ENCODE measurements around the gene SELENOF.
A peak's percentile ranks its signal among the peaks of the same experiment; 100 is the strongest.

Gene SELENOF

DNA sequence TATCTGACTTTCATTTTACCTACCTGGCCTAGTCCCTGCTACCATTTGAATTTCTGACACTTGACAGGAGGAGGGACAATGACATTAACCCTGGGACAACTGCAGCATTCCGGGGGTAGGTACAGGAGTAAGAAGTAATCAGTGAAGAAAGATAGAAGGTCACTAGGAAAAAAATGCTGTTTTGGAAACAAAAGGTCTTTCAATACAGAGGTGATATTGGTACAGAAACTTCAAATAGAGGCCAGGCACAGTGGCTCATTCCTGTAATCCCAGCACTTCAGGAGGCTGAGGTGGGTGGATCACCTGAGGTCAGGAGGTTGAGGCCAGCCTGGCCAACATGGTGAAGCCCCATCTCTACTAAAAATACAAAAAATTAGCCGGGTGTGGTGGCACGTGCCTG, 68.4 kb downstream of the SELENOF start:
- H3K4me3 ChIP-seq (ENCODE audit: control insufficient read depth, low read depth, low read length), result no peak overlapping the region
- TF ChIP-seq, protein P1, sequence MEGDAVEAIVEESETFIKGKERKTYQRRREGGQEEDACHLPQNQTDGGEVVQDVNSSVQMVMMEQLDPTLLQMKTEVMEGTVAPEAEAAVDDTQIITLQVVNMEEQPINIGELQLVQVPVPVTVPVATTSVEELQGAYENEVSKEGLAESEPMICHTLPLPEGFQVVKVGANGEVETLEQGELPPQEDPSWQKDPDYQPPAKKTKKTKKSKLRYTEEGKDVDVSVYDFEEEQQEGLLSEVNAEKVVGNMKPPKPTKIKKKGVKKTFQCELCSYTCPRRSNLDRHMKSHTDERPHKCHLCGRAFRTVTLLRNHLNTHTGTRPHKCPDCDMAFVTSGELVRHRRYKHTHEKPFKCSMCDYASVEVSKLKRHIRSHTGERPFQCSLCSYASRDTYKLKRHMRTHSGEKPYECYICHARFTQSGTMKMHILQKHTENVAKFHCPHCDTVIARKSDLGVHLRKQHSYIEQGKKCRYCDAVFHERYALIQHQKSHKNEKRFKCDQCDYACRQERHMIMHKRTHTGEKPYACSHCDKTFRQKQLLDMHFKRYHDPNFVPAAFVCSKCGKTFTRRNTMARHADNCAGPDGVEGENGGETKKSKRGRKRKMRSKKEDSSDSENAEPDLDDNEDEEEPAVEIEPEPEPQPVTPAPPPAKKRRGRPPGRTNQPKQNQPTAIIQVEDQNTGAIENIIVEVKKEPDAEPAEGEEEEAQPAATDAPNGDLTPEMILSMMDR (conservative IDR thresholded peaks at IDR 0.05; ENCODE audit: control insufficient read depth, insufficient read depth, low read depth, low read length), result no peak
- DNase-seq (ENCODE audit: low read depth), result no peak

DNA sequence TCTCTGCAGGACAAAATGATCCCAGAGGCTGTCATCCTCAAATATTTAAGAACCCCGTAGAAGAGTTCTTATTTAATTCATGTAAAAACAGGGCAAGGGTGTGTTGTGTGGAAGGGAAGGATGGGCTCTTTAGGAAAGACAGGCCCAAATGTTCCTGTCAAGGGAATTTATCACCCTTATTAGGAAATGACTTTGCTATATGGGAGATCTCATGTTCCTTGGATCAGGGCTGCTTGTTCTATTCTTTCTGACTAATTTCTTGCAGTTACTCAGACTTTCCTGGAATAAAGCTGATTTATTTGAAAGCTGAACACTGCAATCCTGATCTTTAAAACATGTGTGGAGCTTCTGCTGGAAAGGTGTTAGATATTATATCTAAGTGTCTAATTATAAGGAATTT, 72.8 kb downstream of the SELENOF start:
- no peak overlapping the region for H3K4me3 ChIP-seq (ENCODE audit: control insufficient read depth, low read depth, low read length)
- peak; percentile 94 for DNase-seq (ENCODE audit: low read depth)
- TF ChIP-seq, protein P1 (conservative IDR thresholded peaks at IDR 0.05; ENCODE audit: control insufficient read depth, insufficient read depth, low read depth, low read length), result no peak

DNA sequence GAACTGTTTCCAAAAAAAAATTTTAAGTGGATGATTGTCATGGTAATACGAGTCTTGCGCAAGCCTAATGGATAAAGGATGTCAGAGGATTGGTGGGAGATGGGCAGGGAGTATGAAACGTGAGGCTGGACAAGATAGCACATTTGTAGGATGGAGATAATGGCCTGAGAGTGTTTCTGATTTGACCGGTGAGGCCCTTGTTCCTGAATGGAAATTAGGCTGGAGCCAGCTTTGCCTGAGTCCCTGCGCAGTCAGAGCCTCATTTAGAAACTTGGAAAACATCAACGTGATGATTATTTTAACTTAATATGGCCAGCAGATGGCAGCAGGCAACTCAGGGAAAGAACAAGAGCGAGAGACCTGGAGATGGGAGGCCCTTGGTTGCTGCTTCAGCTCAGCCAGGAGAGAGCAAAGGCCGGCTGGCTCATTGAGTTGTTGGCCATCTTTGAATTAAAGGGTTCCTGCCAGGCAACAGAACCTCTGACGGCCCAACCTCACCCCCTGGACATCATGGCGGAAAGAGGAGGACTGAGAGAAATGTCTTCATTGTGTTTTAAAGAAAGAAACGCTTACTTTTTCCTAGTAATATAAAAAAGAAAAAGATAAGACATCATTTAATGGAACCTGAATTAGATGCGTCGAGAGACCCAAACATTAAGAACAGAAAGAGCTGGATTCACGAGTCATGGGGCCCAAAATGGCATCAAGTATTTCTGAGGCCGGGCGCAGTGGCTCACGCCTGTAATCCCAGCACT, 80.3 kb downstream of the SELENOF start:
- DNase-seq (ENCODE audit: low read depth), result peak; percentile 95
- TF ChIP-seq, protein P1 (conservative IDR thresholded peaks at IDR 0.05; ENCODE audit: control insufficient read depth, insufficient read depth, low read depth, low read length), result peak; percentile 58
- no peak overlapping the region for H3K4me3 ChIP-seq (ENCODE audit: control insufficient read depth, low read depth, low read length)

DNA sequence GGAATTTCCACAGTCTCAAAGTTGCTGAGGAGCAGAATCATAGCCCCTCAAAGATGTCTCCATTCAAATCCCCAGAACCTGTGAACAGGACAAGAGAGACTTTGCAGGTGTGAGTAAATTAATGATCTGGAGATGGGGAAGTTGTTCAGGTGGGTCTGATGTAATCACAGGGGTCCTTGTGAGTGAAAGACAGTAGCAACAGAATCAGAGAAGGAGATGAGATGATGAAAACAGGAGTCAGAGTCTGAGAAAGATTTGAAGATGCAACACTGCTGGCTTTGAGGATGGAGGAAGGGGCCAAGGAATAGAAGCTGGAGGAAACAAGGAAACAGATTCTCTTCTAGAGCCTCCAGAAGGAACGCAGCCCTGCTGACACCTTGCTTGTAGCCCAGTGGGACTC, 81.5 kb downstream of the SELENOF start:
- no peak overlapping the region for H3K4me3 ChIP-seq (ENCODE audit: control insufficient read depth, low read depth, low read length)
- TF ChIP-seq, protein P1 (conservative IDR thresholded peaks at IDR 0.05; ENCODE audit: control insufficient read depth, insufficient read depth, low read depth, low read length), result no peak
- DNase-seq (ENCODE audit: low read depth), result no peak

DNA sequence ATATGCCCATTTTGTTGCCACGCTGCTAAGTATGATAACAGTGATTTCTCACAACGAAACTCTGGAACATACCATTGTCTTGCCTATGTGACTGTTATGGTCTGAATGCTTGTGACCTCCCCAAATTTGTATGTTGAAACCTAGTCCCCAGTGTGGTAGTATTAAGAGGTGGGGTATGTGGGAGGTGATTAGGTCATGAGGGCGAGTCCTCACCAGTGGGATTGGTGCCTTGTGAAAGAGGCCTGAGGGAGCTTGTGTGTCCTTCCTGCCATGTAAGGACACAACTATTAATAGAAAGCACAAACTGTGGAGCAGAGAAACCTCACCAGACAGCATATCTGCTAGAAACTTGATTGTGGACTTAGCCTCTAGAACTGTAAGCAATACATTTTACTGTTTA, 84.6 kb downstream of the SELENOF start:
- no peak for DNase-seq (ENCODE audit: low read depth)
- TF ChIP-seq, protein P1 (conservative IDR thresholded peaks at IDR 0.05; ENCODE audit: control insufficient read depth, insufficient read depth, low read depth, low read length), result no peak
- H3K4me3 ChIP-seq (ENCODE audit: control insufficient read depth, low read depth, low read length), result no peak overlapping the region

DNA sequence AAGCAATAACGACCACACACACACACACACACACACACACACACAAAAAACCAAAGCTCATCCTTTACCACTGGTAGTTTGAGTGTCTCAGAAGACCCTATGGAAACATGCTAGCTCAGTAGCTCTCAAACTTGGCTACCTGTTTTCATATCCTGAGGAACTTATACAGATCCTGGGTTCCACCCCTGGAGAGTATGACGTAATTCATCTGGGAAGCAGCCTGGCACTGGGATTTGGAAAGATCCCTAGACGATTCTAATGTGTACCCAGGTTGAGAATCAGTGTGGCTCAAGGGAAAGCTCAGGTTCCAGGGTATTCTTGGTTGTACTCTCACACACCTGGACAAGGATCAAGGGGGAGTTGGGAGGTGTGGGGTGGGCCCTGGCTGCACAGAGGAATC, 85.9 kb downstream of the SELENOF start:
- TF ChIP-seq, protein P1 (conservative IDR thresholded peaks at IDR 0.05; ENCODE audit: control insufficient read depth, insufficient read depth, low read depth, low read length), result no peak
- DNase-seq (ENCODE audit: low read depth), result no peak
- H3K4me3 ChIP-seq (ENCODE audit: control insufficient read depth, low read depth, low read length), result no peak overlapping the region
